HG03575 (cell line): Measurements from ENCODE around the gene TRIM61.
"Not testable (repeated sequence)": the region's sequence is repeated elsewhere in the genome, so short reads cannot be mapped to it uniquely, and the experiment has no call there.

Experiments used
- ATAC-seq: cut with Tn5 transposase; IDR thresholded peaks from one replicate; pipeline ENCODE4 v1.9.1; 2021; ENCODE audit not compliant: unreplicated experiment, insufficient number of reproducible peaks, low FRiP score; ENCODE audit errors: extremely low read depth

The TRIM61 gene

GRCh38 chr4:164977243-164978164 lies at the start of gene TRIM61:
Gene TRIM61 (minus strand): TSS chr4:164977657. CDS start chr4:164970002, 7,655 bp downstream.
- ATAC-seq, result peak; percentile 57

GRCh38 chr4:165025782-165026181 lies 48.3 kb upstream of the TRIM61 start:
- not testable (repeated sequence) for ATAC-seq

GRCh38 chr4:165019995-165020394 lies 42.5 kb upstream of the TRIM61 start:
- not testable (repeated sequence) for ATAC-seq

GRCh38 chr4:165016971-165017370 lies 39.5 kb upstream of the TRIM61 start:
- no peak for ATAC-seq

- no peak for ATAC-seq
These were observed 36.2 kb upstream of the TRIM61 start for GRCh38 chr4:165013691-165014090.

- ATAC-seq, result no peak
These were observed 33.9 kb upstream of the TRIM61 start for GRCh38 chr4:165011403-165011802.

- no peak for ATAC-seq
These were observed 33.5 kb upstream of the TRIM61 start for GRCh38 chr4:165010991-165011390.

GRCh38 chr4:165010487-165010886 lies 33.0 kb upstream of the TRIM61 start:
- ATAC-seq, result no peak

GRCh38 chr4:165009493-165010227 lies 32.2 kb upstream of the TRIM61 start:
- no peak for ATAC-seq

- ATAC-seq, result no peak
These were observed 29.4 kb upstream of the TRIM61 start for GRCh38 chr4:165006886-165007285.

- no peak for ATAC-seq
These were observed 29.0 kb upstream of the TRIM61 start for GRCh38 chr4:165006456-165006855.

GRCh38 chr4:165005352-165005925 lies 28.0 kb upstream of the TRIM61 start:
- no peak for ATAC-seq

GRCh38 chr4:165001957-165002356 lies 24.5 kb upstream of the TRIM61 start:
- not testable (repeated sequence) for ATAC-seq

- not testable (repeated sequence) for ATAC-seq
These were observed 21.1 kb upstream of the TRIM61 start for GRCh38 chr4:164998526-164999080.

- no peak for ATAC-seq
These were observed 20.5 kb upstream of the TRIM61 start for GRCh38 chr4:164997941-164998340.

GRCh38 chr4:164997324-164997723 lies 19.9 kb upstream of the TRIM61 start:
- no peak for ATAC-seq

- ATAC-seq, result not testable (repeated sequence)
These were observed 18.7 kb upstream of the TRIM61 start for GRCh38 chr4:164996123-164996522.

GRCh38 chr4:164990786-164991185 lies 13.3 kb upstream of the TRIM61 start:
- not testable (repeated sequence) for ATAC-seq

- ATAC-seq, result no peak
These were observed 12.0 kb upstream of the TRIM61 start for GRCh38 chr4:164989471-164989870.
